ENCODE measurements around the gene MACROD2. TPM values are rescaled to one million over a fixed set of nuclear protein-coding genes. Genes with fewer than 3 reads are reported as not detected.

MACROD2 gene
- total RNA-seq, 1 experiment from 2014 or later, result not detected

DNA sequence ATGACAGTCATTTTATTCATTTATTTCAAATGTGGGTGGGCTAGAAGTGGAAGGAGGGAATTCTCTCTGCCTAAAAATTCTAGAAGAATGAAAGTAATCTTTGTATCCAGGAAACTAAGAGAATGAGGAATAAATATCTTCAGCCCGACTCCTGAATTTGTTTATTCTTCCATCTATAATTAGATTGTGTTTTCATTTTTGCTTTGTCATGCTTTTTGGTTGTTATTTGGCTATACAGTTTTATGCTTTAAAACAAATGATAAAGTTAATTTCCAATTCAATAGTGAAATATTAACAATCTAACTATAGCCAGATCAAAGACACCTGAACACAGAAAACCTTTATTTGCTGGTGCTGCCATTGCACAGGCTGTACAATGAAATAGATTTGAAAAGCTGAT lies 2056.7 kb downstream of the MACROD2 start:
- Histone ChIP-seq H3K4me3 (no peak overlapping the region), H3K27ac (peak overlapping the region; percentile 5; the same call in 1 of the 2 replicates), H3K27me3 (replicated peaks) (no peaks in the 10 kb centered on the region), H3K4me1 (replicated peaks) (peaks cover 11% of the 10 kb centered on the region), H3K36me3 (no peaks in the 10 kb centered on the region), H3K9me3 (replicated peaks) (no peaks in the 10 kb centered on the region)
- DNase-seq (ENCODE audit: low read depth in 1 of 2, low spot score in 2 of 2), result peak in 1 of 2 experiments; percentile 7

DNA sequence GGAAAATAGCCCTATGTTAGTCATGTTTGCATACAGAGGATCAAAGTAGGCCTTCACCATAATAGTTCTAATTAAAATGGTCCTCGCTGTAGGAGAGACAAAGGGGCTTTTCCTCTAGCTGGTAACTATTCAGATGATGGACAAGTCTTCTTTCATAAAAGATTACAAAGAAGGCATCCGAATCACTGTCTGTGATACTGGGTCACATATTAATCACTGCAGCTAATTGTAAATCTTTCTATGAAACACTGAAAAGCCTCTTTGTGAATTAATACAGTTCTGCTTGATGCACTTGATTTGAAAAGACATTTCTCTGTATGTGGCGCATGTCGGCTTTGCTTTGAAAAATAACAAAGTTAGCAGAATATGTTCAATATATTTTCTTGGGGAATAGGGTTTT lies 2057.1 kb downstream of the MACROD2 start:
- no peaks in the 10 kb centered on the region for H3K27me3 ChIP-seq (replicated peaks)
- no peaks in the 10 kb centered on the region for H3K9me3 ChIP-seq (replicated peaks)
- H3K36me3 ChIP-seq, result no peaks in the 10 kb centered on the region
- DNase-seq (ENCODE audit: low read depth in 1 of 2, low spot score in 2 of 2), result no peak
- peaks cover 11% of the 10 kb centered on the region for H3K4me1 ChIP-seq (replicated peaks)
- no peak overlapping the region for H3K4me3 ChIP-seq
- peak overlapping the region; percentile 5; the same call in 1 of the 2 replicates for H3K27ac ChIP-seq

DNA sequence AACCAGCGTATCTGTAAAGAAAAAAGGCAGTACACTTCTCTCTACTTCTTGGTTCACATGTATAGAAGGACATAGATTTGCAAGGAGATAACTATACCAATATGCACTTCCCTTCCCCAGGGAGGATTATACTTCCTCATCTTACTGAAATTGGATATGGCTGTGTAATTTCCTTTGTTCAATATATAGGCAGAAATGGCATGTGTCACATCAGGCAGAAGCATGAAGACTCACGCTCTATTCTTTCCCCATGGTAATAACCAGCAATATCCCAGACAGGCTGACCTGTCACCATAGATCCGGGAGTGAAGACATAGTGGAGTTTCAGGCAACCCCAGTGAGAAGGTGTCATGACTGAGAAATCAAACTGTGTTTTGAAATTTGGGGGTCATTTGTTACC lies 2059.7 kb downstream of the MACROD2 start:
- Histone ChIP-seq H3K4me1 (replicated peaks) (peaks cover 11% of the 10 kb centered on the region), H3K27ac (no peak overlapping the region), H3K27me3 (replicated peaks) (no peaks in the 10 kb centered on the region), H3K4me3 (no peak overlapping the region), H3K36me3 (no peaks in the 10 kb centered on the region), H3K9me3 (replicated peaks) (peaks cover 3% of the 10 kb centered on the region; the same call in 1 of the 2 replicates)
- DNase-seq (ENCODE audit: low read depth in 1 of 2, low spot score in 2 of 2), result no peak

DNA sequence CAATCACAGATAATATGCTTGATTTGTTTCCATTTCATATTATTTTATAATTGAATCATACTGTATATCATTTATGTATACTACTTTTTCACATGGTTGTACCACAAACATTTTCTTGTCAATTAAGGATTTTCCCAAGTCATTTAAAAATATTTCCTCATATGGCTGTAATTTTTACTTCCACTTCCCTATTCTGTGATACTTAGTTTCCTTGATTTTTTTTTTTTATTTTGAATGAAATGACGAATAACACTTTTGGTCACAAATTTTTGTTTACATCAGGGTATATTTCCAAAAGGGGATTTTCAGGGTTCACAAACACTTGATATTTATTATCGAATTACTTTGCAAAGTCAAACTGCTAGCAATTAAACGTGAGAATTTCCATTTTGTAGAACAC lies 2062.3 kb downstream of the MACROD2 start:
- no peaks in the 10 kb centered on the region for H3K36me3 ChIP-seq
- no peak overlapping the region for H3K4me3 ChIP-seq
- no peaks in the 10 kb centered on the region for H3K4me1 ChIP-seq (replicated peaks)
- peaks cover 3% of the 10 kb centered on the region; the same call in 1 of the 2 replicates for H3K9me3 ChIP-seq (replicated peaks)
- H3K27ac ChIP-seq, result no peak overlapping the region
- DNase-seq (ENCODE audit: low read depth in 1 of 2, low spot score in 2 of 2), result no peak
- no peaks in the 10 kb centered on the region for H3K27me3 ChIP-seq (replicated peaks)

DNA sequence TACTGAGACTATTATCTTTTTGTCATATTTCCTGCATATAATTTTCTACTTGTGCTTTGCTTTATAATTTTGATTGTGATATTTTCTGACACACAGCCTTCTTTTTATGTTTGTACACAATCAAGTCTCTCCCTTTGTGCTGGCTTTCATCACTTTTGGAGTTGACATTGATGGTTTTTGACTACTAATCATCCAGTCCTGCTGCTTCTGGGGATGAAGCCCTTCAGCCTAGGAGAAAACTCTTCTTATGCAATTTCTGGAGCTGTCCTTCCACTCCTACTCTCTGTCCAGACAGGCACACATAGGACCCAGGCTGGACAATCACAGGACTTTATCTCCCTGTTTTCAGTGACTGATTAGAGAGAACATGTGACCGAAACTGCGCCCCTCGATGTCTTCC lies 2063.0 kb downstream of the MACROD2 start:
- no peak for DNase-seq (ENCODE audit: low read depth in 1 of 2, low spot score in 2 of 2)

DNA sequence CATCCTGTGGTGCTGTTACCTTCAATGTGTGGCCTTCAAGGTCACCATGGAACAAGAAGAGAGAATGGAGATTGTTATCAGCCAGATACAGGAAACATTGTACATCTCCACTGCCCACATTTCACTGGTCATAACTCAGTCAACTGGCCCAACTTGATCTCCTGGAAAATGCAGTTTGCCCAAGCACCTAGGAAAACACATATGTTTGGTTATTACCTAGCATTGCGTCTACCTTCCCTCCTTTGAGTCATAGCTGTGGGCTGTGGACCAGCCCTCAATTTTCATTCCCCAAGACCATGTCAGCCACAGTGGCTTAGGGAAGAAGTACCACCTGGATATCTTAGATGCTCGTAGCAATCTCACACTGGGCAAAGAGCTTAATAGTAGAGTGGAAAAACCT lies 2064.5 kb downstream of the MACROD2 start:
- Histone ChIP-seq H3K27me3 (replicated peaks) (no peaks in the 10 kb centered on the region), H3K9me3 (replicated peaks) (peaks cover 3% of the 10 kb centered on the region; the same call in 1 of the 2 replicates), H3K4me1 (replicated peaks) (no peaks in the 10 kb centered on the region), H3K4me3 (no peak overlapping the region), H3K36me3 (no peaks in the 10 kb centered on the region), H3K27ac (no peak overlapping the region)
- no peak for DNase-seq (ENCODE audit: low read depth in 1 of 2, low spot score in 2 of 2)

More for the DNA sequence above, 2063.0 kb downstream of the MACROD2 start:
- H3K27ac ChIP-seq, result no peak overlapping the region
- peaks cover 3% of the 10 kb centered on the region; the same call in 1 of the 2 replicates for H3K9me3 ChIP-seq (replicated peaks)
- no peaks in the 10 kb centered on the region for H3K36me3 ChIP-seq
- H3K4me3 ChIP-seq, result no peak overlapping the region
- no peaks in the 10 kb centered on the region for H3K4me1 ChIP-seq (replicated peaks)
- H3K27me3 ChIP-seq (replicated peaks), result no peaks in the 10 kb centered on the region

DNA sequence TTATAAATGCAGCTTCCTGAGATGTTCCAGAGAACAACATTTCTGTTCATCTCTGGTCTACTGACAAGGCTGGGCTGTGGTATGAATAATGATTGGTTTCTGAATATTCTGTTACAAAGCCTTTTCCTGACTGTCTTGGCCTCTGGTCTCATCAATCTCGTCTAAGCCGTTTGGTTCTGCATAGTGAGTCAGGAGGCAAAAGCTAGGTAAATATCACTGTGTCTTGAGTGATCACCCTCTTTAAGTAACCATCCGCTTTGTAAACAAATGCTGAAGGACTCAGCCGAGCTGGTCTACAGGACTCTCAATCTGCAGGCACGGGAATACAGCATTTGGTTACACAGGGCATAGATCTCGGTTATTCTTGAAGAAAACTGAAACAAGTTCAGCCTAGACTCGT lies 2066.0 kb downstream of the MACROD2 start:
- no peak overlapping the region for H3K4me3 ChIP-seq
- no peak for DNase-seq (ENCODE audit: low read depth in 1 of 2, low spot score in 2 of 2)
- peaks cover 3% of the 10 kb centered on the region; the same call in 1 of the 2 replicates for H3K9me3 ChIP-seq (replicated peaks)
- H3K27me3 ChIP-seq (replicated peaks), result no peaks in the 10 kb centered on the region
- no peaks in the 10 kb centered on the region for H3K4me1 ChIP-seq (replicated peaks)
- no peak overlapping the region for H3K27ac ChIP-seq
- no peaks in the 10 kb centered on the region for H3K36me3 ChIP-seq

DNA sequence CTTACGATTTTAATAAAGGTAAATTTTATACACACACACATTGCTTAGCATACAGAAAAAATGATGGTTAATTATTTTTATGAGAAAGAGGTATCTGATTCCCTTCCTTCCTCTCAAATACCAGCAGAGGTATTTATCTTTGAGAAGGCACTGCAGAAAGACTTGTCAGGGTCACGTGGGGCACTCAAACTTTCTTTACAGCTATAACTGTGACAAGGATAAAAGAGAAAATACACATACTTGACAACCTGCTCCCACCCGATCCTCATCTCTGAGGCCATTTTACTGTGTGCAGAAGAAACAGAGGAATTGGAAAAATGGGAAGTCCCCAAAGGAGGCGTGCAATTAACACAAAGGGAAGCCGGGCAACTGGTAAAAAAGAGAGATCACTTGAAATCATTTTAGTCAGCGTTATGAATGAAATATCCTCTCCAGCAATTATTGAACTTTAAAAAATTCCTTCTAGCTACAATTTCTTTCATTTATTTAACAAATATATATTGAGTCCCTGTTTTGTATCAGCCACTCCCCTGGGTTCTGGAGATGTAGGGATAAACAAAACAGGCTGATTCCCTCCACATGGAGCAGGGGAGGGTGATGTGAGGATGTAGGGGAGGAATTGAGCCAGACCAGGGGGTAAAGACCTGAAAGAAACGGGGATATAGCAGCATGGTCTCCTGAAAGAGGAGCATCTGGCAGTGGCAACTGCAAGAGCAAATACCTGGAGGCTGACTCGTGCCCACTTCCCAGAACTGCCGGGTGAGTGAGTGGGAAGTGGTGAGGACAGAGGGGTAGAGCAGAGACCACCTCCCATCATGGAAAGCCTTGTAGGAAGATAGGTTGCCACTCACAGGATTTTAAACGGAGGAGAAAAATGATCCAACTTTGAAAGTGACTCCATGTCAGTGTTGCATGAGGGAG lies 2067.6 kb downstream of the MACROD2 start:
- Histone ChIP-seq H3K4me1 (replicated peaks) (no peaks in the 10 kb centered on the region), H3K4me3 (no peak overlapping the region), H3K9me3 (replicated peaks) (peaks cover 3% of the 10 kb centered on the region; the same call in 1 of the 2 replicates), H3K36me3 (no peaks in the 10 kb centered on the region), H3K27ac (no peak overlapping the region), H3K27me3 (replicated peaks) (no peaks in the 10 kb centered on the region)
- no peak for DNase-seq (ENCODE audit: low read depth in 1 of 2, low spot score in 2 of 2)

DNA sequence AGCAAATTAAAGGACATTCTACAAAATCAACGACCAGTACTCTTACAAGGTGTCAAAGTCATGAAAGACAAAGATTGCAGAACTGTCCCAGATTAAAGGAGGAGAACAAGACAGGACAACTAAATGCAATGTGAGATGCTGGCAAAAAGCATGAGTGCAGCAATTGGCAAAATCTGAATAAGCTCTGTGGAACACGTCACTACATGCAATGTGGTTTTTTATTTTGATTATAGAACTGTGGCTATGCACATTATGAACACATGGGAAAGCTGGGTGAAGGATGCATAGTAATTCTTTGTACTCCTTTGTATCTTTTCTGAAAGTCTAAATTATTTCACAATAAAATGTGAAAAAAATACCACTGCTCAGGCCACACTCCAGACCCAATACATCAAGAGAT lies 2068.6 kb downstream of the MACROD2 start:
- no peak for DNase-seq (ENCODE audit: low read depth in 1 of 2, low spot score in 2 of 2)
- no peak overlapping the region for H3K4me3 ChIP-seq
- no peaks in the 10 kb centered on the region for H3K36me3 ChIP-seq
- H3K27ac ChIP-seq, result no peak overlapping the region
- H3K27me3 ChIP-seq (replicated peaks), result no peaks in the 10 kb centered on the region
- peaks cover 3% of the 10 kb centered on the region; the same call in 1 of the 2 replicates for H3K9me3 ChIP-seq (replicated peaks)
- H3K4me1 ChIP-seq (replicated peaks), result no peaks in the 10 kb centered on the region

DNA sequence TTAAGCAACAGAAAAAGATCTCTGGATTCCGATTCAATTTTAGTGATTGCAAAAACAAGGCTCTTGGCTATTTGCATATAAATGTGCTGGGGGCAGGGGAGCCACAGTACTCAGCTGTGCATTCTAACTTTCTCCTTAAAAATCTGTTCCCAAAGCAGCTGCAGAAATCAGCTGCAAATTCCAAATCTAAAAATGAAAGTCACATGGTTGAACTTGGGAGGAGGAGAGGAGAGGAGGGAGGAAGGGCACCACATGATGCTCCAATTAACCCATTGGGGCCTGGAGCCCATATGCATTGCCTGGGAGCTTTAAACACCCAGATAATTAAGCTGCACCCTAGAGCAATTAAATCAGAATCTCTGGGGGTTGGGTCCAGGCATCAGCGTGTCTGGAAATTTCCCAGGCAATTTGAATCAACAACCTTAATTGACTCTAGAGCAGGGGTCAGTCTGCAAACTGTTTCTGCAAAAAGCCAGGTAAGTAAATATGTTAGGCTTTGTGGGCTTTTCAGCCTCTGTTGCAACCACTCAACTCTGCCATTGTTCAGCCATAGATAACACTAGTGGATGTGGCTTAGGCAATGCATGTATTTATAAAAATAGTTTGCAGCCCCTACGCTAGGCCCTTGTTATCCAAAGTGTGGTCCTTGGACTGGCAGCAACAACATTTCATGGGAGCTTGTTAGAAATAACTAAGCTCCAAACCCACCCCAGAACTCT lies 2069.8 kb downstream of the MACROD2 start:
- Histone ChIP-seq H3K4me1 (replicated peaks) (no peaks in the 10 kb centered on the region), H3K36me3 (no peaks in the 10 kb centered on the region), H3K9me3 (replicated peaks) (no peaks in the 10 kb centered on the region), H3K27ac (no peak overlapping the region), H3K4me3 (no peak overlapping the region), H3K27me3 (replicated peaks) (no peaks in the 10 kb centered on the region)
- no peak for DNase-seq (ENCODE audit: low read depth in 1 of 2, low spot score in 2 of 2)

DNA sequence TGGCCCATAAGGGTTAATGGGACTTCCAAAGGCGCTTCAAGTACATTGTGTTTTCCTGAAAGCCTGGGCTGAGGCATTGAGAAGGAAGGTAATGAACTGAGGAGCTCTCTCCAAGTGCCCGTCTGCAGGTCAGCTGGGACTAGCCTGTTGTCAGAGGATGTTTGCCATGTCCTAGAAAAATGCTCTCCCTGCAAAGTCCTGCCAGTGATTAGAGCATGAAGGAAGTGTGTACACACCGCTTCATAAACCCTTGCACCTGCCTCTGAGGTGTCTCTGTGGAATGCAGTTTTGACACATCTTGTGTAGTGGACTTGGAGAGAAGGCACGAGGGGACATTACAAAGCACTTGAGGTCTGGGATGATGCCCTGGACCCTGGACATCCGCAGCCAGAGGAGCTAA lies 2071.3 kb downstream of the MACROD2 start:
- Histone ChIP-seq H3K27ac (no peak overlapping the region), H3K27me3 (replicated peaks) (no peaks in the 10 kb centered on the region), H3K4me3 (no peak overlapping the region), H3K9me3 (replicated peaks) (no peaks in the 10 kb centered on the region), H3K36me3 (no peaks in the 10 kb centered on the region), H3K4me1 (replicated peaks) (no peaks in the 10 kb centered on the region)
- DNase-seq (ENCODE audit: low read depth in 1 of 2, low spot score in 2 of 2), result no peak

DNA sequence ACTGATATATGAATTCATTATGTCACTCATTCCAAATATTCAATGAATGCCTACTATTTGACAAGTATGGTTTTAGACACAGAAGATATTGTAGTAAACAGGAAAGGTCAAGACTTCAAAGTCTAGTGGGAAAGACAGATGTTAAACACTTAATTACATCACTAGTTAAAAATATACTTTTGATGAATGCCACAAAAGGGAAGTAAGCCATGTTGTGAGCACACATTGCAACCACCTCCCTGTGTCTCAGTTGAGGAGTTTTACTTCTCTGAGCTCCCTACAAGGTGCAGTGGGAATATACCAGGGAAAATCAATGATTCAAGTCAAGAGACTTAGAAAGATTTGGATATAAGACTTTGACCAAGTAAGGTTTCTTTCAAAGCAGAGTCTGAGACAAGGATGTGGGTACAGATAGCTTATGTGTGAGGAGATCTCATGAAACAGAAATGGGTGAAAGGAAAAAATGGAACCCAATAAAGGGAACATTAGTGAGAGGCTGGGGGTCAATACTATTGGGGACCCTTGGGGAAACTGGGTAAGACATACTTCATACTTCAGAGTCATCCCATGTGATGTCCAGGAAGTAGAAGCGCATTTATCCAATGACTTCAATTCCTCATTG lies 2074.2 kb downstream of the MACROD2 start:
- H3K9me3 ChIP-seq (replicated peaks), result no peaks in the 10 kb centered on the region
- H3K27me3 ChIP-seq (replicated peaks), result no peaks in the 10 kb centered on the region
- H3K36me3 ChIP-seq, result no peaks in the 10 kb centered on the region
- H3K4me3 ChIP-seq, result no peak overlapping the region
- no peaks in the 10 kb centered on the region for H3K4me1 ChIP-seq (replicated peaks)
- no peak overlapping the region for H3K27ac ChIP-seq
- no peak for DNase-seq (ENCODE audit: low read depth in 1 of 2, low spot score in 2 of 2)

DNA sequence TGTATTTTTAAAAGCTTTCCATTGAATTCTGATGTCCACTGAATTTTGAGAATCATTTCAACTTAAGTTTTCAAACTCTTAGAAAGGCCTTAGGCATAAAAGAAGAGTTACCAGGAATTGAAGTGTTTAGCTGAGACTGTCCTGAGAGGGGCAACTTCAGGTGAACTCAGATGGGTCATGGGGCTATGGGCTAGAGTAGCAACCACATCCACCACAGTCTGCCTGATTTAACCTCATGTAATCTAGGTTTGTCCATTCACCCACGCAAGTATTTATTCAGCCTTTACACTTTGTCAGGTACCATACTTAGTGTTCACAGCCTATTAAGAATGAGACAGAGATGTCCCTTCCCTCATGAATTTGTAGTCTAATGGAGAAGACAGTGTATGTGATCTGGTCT lies 2076.9 kb downstream of the MACROD2 start:
- Histone ChIP-seq H3K9me3 (replicated peaks) (no peaks in the 10 kb centered on the region), H3K27ac (no peak overlapping the region), H3K36me3 (no peaks in the 10 kb centered on the region), H3K27me3 (replicated peaks) (no peaks in the 10 kb centered on the region), H3K4me3 (no peak overlapping the region), H3K4me1 (replicated peaks) (no peaks in the 10 kb centered on the region)
- no peak for DNase-seq (ENCODE audit: low read depth in 1 of 2, low spot score in 2 of 2)
